GM19438 (cell line): ENCODE results near the gene PTP4A1.

ENCODE experiments used
- ATAC-seq: cut with Tn5 transposase; IDR thresholded peaks from one replicate; pipeline ENCODE4 v1.9.1; 2021; ENCODE audit warnings: low read depth; ENCODE audit not compliant: unreplicated experiment

Gene PTP4A1

DNA sequence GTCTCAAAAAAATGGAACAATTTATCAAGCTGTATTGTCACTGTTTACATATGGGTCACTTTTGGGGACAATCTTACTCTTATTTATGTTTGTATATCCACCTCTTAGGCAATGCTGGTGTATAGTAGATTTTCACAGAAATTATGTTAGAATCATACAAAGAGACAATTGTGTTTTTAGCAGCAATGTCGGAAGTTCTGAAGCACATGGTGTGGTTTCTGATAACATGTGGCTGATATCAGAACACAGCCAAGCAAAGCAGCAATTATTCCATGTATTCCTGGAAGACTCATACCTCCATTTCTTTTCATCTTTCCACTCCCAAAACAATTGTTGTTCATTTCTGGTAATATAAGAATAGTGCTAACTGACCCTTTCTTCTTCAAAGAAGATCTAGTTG lies 17.5 kb upstream of the PTP4A1 start:
- ATAC-seq: no peak

DNA sequence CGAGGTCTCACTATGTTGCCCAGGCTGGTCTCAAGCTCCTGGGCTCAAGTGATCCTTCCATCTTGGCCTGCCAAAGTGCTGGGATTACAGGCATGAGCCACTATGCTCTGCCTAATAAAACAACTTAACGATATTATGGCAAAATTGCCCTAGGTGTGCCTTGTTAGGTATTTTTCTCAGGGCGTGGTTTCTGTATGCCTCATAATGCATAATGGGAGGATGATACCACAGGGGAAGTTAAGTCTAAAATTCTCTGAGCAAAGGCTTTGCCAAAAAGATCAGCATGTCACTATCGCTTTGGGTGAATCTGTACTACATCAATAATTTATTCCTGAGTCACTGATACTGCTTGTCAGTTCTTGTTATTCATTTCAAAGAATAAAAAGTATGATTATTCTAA lies 15.9 kb upstream of the PTP4A1 start:
- no peak for ATAC-seq

DNA sequence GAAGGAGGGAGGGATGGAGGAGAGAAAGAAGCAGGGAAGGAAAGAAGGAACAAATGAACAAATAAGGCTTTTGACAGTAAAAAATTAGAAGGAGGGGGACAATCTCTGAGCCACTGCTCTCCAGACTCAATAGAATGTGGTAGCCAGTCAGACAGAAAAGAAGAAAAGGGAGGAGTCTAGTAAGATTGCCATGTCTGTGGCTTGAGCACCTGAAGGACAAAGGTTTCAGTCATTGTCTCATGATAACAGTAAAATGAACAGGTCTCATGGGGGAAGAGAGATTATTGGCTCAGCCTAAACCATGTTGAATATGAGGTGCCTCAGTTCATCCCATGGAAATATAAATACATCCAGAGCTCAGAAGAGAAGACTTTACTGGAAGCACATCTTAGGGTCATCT lies 14.0 kb upstream of the PTP4A1 start:
- ATAC-seq: peak; percentile 59

DNA sequence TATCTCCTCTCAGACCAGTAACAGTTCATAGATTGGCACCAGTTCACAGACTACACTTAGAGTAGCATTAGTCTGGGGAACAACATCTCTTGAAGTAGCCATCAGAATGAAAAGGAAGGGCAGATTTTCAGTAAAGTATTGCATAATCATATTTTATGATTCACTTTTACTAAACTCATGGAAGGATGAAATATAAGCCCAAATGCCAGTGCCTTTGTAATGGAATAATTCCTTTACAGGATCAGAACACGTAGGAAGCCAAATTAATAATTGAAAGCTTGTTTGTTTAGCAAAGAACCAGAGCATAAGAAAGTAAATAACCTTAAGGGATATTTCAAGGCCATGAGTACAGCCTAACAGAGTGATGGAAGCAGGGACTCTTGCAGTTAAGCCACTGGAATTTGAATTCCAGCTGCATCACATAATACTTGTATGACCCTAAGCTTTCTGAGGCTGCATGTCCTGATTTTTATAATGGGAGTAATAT lies 11.4 kb upstream of the PTP4A1 start:
- no peak for ATAC-seq

DNA sequence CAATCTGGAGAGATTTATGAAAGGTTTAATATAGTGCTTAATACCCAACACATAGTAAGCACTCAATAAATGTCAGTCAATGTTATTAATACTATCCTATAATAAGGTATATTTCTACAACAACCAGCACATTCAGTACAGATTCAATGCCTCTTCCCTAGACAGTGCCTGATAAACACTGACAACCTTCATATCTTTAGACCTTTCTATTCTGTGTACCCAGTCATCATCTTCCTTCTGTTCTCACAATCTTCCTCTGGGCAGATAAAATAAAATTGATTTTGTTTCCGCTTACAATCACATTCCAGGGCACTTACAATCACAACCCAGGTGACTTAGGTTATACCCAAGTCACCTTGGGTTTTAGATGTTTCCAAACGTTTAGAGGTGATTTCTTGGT lies 11.0 kb upstream of the PTP4A1 start:
- no peak for ATAC-seq

DNA sequence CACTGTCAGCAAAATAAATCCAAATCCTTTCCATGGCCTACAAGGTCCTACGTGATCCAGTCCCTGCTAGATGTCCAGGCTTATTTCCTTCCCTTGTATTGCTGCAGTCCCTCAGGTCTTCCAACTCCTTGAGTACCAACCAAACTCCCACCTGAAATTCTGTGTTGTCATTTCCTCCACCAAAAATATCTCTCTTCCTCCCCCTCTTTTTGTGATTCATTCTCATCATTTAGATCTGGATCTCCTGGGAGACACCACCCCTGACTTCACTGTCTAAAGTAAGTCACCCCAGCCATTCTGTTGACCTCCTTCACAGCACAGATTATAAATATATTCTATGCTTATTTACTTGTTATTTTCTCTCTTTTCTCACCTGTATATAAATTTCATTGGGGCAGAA lies 9.0 kb upstream of the PTP4A1 start:
- no peak for ATAC-seq

DNA sequence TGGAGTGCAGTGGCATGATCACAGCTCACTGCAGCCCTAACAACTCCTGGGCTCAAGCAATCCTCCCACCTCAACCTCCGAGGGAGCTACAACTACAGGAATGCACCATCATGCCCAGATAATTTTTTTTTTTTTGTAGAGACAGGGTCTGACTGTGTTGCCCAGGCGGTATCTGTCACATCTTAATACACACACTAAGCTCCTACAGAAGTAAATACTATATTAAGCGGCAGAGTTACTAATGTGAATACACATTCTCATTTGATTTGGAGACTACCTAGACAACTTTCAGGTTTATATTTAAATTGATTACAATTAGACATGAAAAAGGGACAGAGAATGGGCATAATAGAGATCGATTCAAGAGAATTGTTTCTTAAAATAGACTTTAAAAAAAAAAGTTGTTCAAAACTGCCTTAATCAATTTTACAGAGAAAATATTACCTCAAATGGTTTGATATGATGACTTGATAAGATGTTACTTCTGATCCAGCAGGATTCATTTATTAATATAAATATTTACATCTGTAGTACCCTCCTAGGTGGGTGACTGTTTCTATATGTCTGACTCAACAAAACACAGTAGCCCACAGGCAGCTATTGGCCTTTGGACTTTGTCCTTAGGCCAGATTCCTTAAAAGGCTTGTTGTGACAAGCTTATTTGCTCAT lies 7.1 kb upstream of the PTP4A1 start:
- no peak for ATAC-seq

DNA sequence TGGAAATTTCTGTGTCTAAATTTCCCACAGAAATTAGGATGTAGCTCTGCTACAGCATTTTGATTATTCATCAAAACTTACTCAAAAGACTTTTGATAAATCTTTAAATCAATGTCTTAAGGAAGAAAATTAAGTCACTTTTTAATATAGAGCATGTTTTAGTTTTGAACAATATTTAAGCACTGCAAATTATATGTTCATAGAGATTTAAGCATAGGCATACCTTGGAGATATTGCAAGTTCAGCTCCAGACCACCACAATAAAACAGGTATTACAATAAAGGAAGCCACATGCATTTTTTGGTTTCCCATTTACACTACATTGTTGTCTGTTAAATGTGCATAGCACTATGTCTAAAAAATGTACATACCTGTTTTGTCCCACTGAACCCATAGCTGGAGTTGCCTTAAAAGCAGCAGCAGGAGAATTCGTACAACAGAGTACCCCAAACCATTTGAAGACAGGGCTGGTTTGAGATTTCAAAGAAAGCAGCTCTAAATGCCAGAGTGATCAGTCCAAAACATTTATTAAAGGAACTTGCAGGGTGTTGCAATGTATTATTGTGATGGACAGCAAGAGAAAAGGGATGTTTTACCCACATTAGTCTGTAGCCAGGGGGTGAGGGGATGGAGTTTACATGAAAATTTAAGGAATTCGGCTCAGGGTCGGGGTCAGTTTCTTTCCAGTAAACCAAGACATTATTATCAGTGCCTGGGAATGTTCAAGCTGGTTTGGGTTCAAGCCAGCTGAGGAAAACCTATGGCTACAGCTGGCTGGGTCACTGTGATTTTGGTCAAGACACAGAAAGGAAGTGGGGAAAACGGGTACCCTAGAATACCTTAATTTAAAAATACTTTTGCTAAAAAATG lies 6.3 kb upstream of the PTP4A1 start:
- no peak for ATAC-seq

DNA sequence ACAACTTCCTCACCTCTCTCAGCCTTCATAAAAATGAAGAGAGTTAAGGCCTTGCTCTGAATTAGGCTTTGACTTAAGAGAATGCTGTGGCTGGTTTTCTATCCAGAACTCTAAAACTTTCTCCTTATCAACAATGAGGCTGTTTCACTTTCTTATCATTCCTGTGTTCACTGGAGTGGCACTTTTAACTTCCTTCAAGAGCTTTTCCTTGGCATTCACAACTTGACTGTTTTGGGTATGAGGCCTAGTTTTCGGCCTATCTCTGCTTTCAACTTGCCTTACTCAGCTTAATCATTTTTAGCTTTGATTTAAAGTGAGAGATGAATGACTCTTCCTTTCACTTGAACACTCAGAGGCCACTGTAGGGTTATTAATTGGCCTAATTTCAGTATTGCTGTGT lies 4.3 kb upstream of the PTP4A1 start:
- ATAC-seq: no peak

DNA sequence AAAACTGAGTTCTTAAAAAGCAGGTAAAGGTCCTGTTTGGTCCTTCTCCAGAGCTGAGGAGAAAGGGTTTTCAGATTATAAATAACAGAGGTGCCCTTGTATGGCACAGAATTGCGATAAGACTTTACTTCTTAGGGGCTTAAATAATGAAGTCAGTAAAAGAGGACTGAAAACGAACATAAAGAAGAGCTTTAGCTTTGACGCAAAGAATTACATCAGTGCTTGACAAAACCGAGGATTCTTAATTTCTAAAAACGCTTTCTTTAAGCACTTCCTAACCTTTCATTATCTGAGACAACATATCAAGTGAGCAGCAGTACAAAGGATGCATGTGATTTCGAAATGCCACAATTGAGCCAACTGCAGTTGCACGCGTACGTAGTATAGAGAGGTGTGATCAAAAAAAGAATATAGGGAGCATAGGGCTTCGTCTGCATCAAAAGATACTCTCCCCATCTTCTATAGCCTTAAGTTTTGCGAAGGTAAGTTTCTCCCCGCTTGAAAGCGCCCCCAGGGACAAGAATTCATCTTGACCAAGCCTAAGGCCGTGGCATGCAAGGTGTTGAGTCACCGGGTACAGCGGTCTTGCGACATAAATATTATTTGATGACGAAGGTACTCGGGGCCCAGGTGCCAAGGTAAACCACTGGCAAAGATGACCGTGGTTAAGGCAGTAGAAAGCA lies 778 bp upstream of the PTP4A1 start:
- ATAC-seq: no peak

DNA sequence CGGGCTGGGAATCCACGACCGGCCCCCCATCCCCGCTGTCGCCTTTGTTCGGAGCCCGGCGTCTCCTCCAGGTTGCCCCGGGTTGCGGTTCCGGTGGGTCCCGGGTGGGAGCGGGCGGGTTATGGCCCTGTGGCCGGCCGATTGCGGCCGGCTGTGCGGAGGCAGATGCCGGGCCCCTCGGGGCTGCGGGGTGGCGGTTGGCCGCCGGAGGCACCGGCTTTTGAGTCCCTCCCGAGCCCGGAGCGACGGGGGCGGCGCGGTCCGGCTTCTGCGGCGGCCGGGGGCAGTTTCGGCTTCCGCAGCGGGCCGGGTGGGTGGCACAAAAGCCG lies 431 bp downstream of the PTP4A1 start:
- ATAC-seq: peak; percentile 7

DNA sequence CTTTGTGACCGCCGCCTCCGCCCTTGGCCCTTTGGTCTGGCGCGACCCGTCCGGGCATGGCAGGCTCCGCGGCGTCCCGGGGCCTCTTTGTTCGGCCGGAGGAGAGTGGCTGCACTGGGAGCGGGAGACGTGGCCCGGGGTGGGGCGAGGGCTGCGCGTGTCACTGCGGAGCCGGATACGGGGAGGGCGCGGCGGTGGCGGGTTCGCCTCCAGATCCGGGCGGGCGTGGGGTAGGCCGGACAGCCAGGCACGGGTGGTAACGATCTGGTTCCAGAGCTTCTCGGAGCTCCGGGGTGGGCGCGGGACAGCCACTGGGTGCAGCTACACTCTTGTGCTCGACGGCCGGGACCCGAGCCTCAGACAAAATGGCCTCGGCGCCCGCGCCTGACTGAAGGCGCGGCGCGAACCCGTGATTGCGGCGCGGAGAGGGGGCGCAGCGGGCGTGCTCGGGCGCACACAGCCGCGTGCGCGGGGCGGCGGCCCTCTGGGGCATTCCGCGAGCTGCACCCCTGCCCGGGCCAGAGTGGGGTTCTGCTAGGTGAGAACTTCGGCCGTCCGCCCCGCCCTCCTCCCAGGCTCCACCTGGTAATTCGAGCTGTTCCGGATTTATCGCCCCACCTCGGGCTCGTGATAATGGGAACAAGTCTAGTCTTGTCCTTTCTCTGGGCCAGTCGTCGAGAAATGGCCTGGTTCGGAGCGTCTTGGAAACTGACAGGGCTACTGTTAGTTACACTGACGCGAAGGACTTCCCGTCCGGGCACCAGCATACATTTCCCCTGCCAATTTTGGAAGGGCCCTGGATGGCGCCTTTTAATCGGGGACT lies 1.0 kb downstream of the PTP4A1 start:
- peak; percentile 44 for ATAC-seq

DNA sequence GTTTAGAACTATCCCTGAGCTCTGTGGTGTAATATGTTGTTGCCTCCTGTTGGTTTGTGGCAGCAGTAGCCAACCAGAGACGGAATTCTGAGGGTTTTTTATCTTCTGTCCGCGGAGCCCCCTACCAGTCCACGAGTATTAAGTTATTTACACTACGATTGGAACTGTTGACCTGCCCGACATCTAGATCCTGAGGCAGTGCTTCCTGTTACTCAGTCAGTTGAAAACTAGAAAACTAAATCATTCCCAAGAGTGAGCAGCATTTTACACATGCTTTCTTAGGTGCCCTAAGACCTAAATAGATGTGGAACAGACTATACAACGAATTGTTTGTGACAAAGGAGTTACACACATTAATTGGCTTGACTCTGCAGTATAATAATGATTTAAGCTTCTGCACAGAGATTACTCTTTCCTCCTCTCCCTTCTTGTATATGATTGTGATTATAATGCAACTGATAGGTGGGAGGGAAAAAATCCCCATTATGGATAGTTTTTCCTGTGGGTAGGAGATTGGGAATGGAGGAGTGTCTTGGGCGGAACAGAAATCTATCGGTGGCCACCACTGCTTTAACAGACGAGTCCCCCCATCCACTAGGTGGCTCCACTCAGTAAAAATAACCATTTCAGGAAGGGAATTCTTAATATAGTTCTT lies 1.7 kb downstream of the PTP4A1 start:
- peak; percentile 14 for ATAC-seq

DNA sequence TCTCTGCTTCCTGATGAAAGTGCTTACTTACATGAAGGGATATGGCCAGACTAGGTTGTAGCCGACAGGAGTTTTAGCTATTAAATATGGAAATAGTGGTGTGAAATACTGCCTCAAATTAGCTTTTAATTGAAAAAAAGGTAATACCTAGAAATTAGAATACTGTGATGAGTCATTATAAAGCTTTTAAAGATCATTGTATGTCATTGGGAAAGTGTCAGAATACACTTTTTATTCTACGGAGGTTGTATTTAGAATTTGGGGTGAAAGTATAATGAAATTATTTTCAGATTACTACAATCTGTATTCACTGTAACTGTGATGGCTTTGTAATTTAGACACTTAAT lies 2.2 kb downstream of the PTP4A1 start:
- no peak for ATAC-seq

DNA sequence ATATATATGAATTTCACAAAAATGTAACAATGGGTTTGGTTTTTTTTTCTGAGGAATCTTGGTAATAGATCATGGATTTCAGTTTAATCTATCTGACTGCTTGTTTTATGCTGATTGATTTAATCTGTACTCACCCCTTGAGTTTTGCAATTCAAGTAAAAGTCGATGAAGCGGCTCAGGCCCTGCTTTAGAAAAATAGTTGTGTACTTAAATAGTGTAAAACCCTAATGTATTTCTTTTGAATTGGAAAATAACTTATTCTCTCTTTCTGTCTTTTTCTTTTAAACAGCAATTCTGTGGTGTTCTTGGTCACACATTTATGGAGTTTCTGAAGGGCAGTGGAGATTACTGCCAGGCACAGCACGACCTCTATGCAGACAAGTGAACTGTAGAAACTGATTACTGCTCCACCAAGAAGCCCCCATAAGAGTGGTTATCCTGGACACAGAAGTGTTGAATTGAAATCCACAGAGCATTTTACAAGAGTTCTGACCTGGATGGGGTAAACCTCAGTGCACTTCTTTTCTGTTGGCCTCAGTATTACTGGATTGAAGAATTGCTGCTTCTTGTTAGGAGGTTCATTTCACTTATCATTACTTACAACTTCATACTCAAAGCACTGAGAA lies 4.0 kb downstream of the PTP4A1 start:
- ATAC-seq: no peak

DNA sequence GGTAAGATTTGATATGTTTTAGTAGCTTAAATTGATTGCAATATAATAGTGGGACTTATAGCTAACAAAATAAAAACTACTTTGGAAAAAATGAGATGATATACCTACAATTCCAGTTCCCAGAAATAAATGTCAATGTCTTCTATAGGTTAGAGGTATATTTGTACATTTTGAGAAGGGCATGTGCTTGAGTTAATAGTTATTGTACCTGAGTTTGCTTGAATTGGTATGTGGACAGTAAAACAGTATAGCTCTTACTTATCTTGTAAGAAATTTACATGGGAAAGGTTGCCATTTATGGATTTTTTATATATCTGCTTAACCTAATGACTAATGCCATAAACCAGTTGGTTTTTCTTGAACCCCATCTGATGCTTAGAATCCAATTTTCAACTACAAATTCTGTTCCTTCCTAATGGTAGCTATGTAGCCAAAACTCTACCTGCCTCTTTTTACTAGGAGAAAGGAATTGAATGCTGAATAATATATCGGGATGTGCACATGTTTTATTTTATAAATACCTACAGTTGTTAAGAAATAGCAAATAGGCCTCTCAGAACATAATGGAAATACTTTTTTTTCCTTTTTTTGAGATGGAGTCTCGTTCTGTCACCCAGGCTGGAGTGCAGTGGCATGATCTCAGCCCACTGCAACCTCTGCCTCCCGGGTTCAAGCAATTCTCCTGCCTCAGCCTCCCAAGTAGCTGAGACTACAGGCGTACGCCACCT lies 4.9 kb downstream of the PTP4A1 start:
- no peak for ATAC-seq

DNA sequence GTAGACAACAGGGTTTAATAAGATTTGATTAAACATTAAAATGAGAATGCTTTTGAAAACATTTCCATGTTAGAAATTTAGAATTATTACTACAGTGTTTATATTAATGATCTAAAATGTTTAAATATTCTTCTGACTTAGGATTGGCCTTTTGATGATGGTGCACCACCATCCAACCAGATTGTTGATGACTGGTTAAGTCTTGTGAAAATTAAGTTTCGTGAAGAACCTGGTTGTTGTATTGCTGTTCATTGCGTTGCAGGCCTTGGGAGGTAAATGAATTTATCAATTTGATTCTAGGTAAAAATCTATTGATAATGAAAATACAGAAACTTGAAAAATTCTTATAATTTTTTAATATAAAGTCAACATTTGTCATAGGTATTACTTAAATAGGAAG lies 6.5 kb downstream of the PTP4A1 start:
- no peak for ATAC-seq

DNA sequence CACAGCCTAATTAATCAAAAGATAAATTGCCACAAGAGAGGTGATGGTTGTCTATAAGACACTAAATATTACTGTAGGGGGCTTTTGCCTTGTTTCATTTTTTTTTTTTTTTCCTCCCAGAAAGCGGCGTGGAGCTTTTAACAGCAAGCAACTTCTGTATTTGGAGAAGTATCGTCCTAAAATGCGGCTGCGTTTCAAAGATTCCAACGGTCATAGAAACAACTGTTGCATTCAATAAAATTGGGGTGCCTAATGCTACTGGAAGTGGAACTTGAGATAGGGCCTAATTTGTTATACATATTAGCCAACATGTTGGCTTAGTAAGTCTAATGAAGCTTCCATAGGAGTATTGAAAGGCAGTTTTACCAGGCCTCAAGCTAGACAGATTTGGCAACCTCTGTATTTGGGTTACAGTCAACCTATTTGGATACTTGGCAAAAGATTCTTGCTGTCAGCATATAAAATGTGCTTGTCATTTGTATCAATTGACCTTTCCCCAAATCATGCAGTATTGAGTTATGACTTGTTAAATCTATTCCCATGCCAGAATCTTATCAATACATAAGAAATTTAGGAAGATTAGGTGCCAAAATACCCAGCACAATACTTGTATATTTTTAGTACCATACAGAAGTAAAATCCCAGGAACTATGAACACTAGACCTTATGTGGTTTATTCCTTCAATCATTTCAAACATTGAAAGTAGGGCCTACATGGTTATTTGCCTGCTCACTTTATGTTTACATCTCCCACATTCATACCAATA lies 7.8 kb downstream of the PTP4A1 start:
- no peak for ATAC-seq

DNA sequence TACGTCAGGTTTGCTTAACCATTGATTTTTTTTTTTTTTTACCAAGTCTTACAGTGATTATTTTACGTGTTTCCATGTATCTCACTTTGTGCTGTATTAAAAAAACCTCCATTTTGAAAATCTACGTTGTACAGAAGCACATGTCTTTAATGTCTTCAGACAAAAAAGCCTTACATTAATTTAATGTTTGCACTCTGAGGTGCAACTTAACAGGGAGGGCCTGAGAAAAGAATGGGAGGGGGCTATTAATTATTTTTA lies 8.4 kb downstream of the PTP4A1 start:
- ATAC-seq: no peak
